ENCODE results near the gene LIG1.

LIG1 gene

GRCh38 chr19:48169939-48170803 is at the start of gene LIG1, which contains the start of gene ZSWIM9:
LIG1 (minus strand) TSS chr19:48170344; CDS start chr19:48165566, 4,778 bp downstream.
ZSWIM9 (plus strand) TSS chr19:48170680; CDS start chr19:48171803, 1,123 bp downstream.
- peak; percentile 91 for DNase-seq (ENCODE audit: extremely low spot score, insufficient read length, low read depth)
- peak; percentile 92 for FAIRE-seq

DNA sequence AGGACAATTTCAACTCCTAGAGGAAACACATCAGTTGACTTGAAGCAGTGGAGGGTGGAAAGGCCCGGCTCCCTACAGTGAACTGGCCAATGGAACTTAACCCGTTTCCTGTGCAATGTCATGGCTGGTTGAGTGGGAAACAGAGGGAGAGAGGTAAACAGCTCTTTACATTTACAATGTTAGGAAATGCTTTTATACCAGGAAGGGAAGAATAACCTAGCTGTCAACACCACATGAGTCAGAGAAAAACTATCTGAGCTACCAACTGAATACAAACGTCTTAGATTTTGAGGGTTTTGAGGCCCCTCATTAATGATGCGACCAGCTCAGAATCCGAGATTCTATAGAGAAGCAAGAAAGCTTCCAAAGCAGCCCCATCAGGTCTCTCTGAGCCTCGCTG is 48.9 kb upstream of the LIG1 start:
- FAIRE-seq, result no peak
- DNase-seq (ENCODE audit: extremely low spot score, insufficient read length, low read depth), result no peak

- FAIRE-seq, result no peak
- DNase-seq (ENCODE audit: extremely low spot score, insufficient read length, low read depth), result no peak
Observed at GRCh38 chr19:48216933-48217332, 46.8 kb upstream of the LIG1 start.

DNA sequence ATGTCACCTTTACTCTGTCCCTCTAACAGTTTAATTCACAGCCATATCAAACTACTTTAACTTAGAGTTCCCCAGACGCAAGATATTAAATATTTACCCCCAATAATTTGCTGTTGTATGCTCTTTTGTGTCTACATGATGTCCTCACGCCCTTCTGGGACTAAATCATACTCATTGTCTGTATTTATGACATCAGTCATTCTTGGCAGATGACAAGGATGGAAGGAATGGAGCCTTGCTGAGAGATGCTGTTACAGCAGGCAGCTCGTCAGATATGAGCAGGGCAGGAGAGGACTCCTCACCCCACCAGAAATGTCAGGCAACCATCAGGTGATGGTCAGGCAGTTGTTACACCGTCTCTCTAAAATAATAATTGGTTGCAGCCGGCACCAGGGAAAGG is 43.8 kb upstream of the LIG1 start:
- no peak for DNase-seq (ENCODE audit: extremely low spot score, insufficient read length, low read depth)

DNA sequence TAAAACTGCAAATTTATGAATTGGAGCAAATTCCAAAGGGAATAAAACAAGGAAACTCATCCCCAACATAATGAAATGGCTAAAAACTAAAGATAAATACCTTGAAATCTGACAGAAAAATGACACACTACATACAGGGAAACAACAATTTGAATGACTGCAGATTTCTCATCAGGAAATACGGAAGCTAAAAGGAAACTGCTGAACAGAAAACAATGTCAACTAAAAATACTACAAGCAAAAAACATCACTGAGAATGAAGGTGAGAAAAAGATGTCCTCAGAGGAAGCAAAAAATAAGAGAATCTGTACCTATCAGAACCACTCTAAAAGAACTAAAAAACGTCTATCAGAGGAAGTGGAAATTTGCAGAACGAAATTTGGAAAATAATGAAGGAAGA is 39.9 kb upstream of the LIG1 start:
- FAIRE-seq (no peak), DNase-seq (ENCODE audit: extremely low spot score, insufficient read length, low read depth) (no peak)

More for the DNA sequence above, 43.8 kb upstream of the LIG1 start:
- no peak for FAIRE-seq

DNA sequence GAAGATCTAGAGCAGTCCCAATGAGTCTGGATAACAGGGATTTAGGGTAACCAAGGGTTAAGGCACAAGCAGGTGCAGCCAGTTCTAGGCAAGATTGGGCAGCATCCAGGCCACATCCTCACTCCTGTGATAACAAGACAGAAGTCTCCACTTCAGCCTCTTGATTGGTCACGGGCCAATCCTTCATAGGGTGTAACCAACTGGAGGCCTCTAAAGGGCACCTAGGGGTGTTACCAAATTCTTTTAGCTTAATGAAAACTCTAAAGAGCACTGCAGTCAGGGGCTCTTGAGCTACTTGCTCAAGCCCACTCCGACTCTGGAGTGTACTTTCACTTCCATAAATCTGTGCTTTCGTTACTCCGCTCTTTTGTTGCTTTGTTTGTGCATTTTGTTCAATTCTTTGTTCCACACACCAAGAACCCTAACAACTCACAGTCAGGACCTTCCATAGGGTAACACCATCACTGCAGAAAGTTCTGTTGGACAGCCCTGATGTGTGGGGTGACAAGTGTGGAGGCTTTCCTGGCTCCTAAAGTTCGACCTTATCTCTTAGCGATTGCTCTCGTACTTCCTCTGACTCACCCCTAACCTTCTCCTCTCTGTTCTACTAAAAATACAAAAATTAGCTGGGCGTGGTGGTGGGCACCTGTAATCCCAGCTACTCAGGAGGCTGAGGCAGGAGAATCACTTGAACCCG is 36.4 kb upstream of the LIG1 start:
- DNase-seq (ENCODE audit: extremely low spot score, insufficient read length, low read depth) (no peak), FAIRE-seq (peak; percentile 78)

DNA sequence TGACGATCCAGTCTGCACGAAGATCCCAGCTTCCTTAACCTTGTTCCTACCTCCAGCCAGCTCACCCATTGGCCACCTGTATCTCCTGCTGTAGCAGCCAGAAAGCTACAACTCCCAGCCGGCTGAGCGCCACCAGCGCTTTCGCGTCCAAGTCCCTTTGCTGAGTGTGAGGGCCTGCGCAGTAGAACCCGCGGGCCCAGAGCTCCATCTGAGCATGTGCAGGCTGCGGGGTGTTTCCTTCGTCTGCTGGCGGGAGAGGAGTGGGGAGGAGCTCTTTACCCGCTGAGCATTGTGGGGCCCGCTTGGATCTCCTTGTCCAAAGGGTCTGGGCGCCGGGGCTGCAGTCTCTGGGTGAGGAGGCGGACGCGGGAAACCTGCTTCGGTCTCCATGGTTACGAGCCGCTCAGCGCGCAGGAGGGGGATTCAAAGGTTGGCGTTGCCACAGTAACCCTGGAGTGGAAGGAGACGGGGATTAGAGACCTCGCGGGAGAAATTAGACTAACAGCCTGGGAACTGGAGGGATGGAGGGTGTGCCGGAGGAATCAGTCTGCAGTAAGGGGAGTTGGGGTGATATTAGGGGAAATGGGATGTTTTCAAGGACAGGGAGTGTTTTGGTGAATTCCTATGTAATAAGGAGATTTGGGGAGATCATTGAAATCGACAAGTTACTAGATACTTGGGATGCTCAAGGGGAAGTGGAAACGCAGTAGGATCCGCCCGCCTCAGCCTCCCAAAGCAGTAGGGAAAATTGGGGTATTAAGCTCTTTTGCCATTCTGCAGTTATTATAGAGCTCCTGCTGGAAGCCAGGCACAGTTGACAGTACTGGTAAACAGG is 33.9 kb upstream of the LIG1 start:
- peak; percentile 98 for FAIRE-seq
- peak; percentile 94 for DNase-seq (ENCODE audit: extremely low spot score, insufficient read length, low read depth)

GRCh38 chr19:48203222-48203793 is 33.2 kb upstream of the LIG1 start:
- FAIRE-seq, result no peak
- DNase-seq (ENCODE audit: extremely low spot score, insufficient read length, low read depth), result no peak

GRCh38 chr19:48196933-48197665 is 27.0 kb upstream of the LIG1 start:
- DNase-seq (ENCODE audit: extremely low spot score, insufficient read length, low read depth), result no peak
- FAIRE-seq, result no peak

DNA sequence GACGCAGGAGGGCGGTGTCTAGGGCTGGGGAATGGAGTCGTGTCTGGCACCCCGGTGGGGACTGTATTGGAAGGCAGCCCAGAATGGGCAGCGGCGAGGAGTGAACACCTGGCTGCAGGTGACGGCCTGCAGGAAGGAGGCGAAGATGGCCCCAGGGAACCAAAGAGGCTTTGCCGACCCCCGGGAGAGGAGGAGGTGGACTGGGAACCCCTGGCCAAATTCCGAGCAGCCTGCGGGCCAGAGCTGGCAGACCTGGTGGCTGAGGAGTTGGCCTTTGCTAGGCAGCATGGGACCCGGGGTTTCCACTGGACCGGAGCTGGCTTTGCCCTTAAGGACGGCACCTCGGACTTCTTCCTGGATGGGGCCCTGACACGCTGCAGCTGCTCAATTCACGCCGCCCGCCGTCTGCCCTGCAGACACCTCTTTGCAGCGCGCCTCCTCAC is 26.2 kb upstream of the LIG1 start:
- DNase-seq (ENCODE audit: extremely low spot score, insufficient read length, low read depth), result no peak
- FAIRE-seq, result no peak

DNA sequence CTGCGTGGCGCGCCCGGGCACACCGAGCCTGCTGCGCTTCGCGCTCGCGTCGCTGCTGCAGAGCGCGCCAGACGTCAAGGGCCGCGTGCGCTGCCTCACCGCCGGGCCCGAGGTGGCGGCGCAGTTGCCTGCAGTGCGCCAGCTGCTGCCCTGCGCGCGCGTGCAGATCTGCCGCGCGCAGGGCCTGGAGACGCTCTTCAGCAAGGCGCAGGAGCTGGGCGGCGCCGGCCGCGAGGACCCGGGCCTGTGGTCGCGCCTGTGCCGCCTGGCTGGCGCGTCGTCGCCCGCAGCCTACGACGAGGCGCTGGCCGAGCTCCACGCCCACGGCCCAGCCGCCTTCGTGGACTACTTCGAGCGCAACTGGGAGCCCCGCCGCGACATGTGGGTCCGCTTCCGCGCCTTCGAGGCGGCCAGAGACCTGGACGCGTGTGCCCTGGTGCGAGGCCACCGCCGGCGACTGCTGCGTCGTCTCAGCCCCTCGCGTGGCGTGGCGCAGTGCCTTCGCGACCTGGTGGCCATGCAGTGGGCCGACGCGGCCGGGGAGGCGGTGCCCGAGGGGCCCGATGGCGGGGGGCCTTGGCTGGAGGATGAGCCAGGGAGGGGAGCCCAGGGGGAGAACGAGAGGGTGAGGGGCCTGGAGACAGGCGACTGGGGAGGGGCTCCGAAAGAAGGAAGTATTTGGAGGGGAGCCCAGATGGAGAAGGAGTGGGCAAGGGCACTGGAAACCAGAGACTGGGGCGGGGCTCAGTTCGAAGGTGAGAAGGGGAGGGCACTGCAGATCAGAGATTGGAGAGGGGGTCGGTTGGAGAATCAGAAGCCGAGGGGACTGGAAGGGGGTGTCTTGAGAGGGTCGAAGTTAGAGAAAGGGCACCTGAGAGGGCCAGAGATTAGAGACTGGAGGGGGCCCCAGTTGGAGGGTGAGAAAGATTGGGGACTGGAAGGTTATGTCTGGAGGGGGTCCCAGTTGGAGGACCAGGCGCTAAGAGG is 25.0 kb upstream of the LIG1 start:
- no peak for DNase-seq (ENCODE audit: extremely low spot score, insufficient read length, low read depth)
- FAIRE-seq, result no peak

GRCh38 chr19:48194041-48194843 is 24.1 kb upstream of the LIG1 start:
- DNase-seq (ENCODE audit: extremely low spot score, insufficient read length, low read depth) (no peak), FAIRE-seq (peak; percentile 65)

DNA sequence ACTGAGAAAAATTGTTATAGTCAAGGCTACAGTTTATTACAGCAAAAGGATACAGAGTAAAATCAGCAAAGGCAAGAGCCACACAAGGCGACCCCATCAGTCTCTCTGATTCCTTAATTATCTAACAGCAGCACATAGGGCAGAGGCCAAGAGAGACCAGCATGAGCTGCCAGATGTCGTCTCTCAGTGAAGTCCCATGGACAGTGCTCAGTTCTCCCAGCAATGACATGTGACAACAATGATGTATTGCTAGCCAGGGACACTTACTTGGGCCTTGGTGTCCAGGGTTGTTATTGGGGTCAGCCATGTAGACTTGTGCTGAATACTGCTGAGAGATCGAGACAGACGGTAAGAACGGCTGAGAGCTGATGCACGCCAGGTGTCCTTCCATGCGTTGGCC is 22.6 kb upstream of the LIG1 start:
- no peak for DNase-seq (ENCODE audit: extremely low spot score, insufficient read length, low read depth)
- no peak for FAIRE-seq

DNA sequence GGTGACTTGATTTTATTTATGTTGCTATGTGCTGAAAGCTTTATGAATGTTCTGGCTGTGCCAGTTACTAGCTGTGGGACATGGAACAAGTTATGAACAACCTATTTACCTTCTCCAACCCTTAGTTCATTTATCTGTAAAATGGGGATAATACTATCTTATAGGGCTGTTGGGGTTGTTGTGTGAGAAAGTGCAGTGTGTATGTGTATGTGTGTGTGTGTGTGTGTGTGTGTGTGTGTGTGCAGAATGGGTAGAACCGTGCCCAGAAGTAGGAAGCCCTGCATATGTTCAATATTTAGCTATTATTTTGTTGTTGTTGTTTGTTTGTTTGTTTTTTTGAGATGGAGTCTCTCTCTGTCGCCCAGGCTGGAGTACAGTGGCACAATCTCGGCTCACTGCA is 20.7 kb upstream of the LIG1 start:
- FAIRE-seq, result no peak

DNA sequence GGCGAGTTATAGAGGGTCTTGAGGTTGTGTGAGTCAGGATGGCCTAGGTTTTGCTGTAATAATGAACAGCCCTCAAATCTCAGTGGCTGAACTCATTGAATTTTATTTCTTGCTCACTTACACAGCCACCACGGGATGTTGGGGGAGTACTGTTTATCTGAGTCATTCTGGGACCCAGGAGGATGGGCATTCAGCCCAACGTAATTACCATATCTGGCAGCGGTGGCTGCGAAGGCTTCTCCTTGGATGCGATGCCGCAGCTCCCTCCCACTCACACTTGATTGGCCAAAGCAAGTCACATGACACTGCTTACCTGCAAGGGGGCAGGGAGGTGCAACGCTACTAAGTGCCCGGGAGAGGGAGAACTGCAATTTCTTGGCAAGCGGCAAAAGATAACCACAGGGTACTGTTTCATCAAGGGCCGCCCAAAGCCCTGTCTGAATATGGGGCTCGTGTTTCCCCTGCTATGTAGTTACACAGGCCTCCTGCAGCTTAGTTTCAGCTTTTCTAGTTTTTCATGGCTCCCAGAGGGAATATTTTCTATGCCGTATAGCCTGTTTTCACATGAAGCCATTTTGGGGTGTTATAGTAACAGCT is 20.2 kb upstream of the LIG1 start:
- FAIRE-seq (no peak), DNase-seq (ENCODE audit: extremely low spot score, insufficient read length, low read depth) (no peak)

More for the DNA sequence above, 20.7 kb upstream of the LIG1 start:
- no peak for DNase-seq (ENCODE audit: extremely low spot score, insufficient read length, low read depth)

GRCh38 chr19:48186541-48186991 is 16.4 kb upstream of the LIG1 start:
- DNase-seq (ENCODE audit: extremely low spot score, insufficient read length, low read depth), result no peak
- no peak for FAIRE-seq

- FAIRE-seq, result peak; percentile 78
- DNase-seq (ENCODE audit: extremely low spot score, insufficient read length, low read depth), result no peak
Observed at GRCh38 chr19:48186015-48186414, 15.9 kb upstream of the LIG1 start.
